NB4 (cell line): ENCODE measurements around the gene PRPS1.
"Not testable (repeated sequence)": the region's sequence is repeated elsewhere in the genome, so short reads cannot be mapped to it uniquely, and the experiment has no call there.

Experiments used
- DNase-seq: peaks from one replicate; pipeline ENCODE4 v3.0.0; 2010; ENCODE audit warnings: low read depth
- H3K4me3 ChIP-seq: one replicate; pipeline ENCODE4 v1.5.1; 2011; ENCODE audit warnings: mild to moderate bottlenecking, low read depth, low read length, moderate library complexity
- CTCF ChIP-seq: IDR thresholded peaks from one replicate; pipeline ENCODE4 v1.5.1; 2012; ENCODE audit warnings: low read depth, low read length
- MAX ChIP-seq: IDR thresholded peaks from 2 replicates; pipeline ENCODE4 v1.6.1; 2011; ENCODE audit warnings: low read depth, low read length
- MYC ChIP-seq: IDR thresholded peaks from 2 replicates; pipeline ENCODE4 v1.6.1; 2011; ENCODE audit warnings: low read depth, low read length
- POLR2A ChIP-seq: IDR thresholded peaks from 2 replicates; pipeline ENCODE4 v1.6.1; 2011; ENCODE audit warnings: mild to moderate bottlenecking; ENCODE audit not compliant: insufficient read length; ENCODE audit errors: extremely low read depth

The PRPS1 gene

GRCh38 chrX:107666931-107667330, 38.6 kb downstream of the PRPS1 start:
- DNase-seq = no peak
- H3K4me3 ChIP-seq = no peak overlapping the region
- TF ChIP-seq MYC = no peak
- TF ChIP-seq POLR2A = no peak
- no peak for TF ChIP-seq MAX
- no peak for TF ChIP-seq CTCF

GRCh38 chrX:107667426-107667825, 39.1 kb downstream of the PRPS1 start:
- DNase-seq = no peak
- TF ChIP-seq MAX (no peak), MYC (no peak), POLR2A (no peak), CTCF (no peak)
- H3K4me3 ChIP-seq = no peak overlapping the region

GRCh38 chrX:107668710-107669109, 40.4 kb downstream of the PRPS1 start:
- H3K4me3 ChIP-seq, DNase-seq: not testable (repeated sequence)

- no peak for TF ChIP-seq POLR2A
- TF ChIP-seq CTCF = no peak
Measured at GRCh38 chrX:107669261-107669660, 41.0 kb downstream of the PRPS1 start.

GRCh38 chrX:107669885-107670628, 41.7 kb downstream of the PRPS1 start:
- H3K4me3 ChIP-seq = no peak overlapping the region
- no peak for TF ChIP-seq POLR2A
- TF ChIP-seq MAX = no peak
- TF ChIP-seq MYC = no peak
- no peak for TF ChIP-seq CTCF
- DNase-seq = no peak

More at GRCh38 chrX:107669261-107669660, 41.0 kb downstream of the PRPS1 start:
- H3K4me3 ChIP-seq = no peak overlapping the region
- DNase-seq = no peak

- DNase-seq, H3K4me3 ChIP-seq: not testable (repeated sequence)
Measured at GRCh38 chrX:107671256-107671655, 42.9 kb downstream of the PRPS1 start.

GRCh38 chrX:107672955-107673378, 44.7 kb downstream of the PRPS1 start:
- peak; percentile 82 for DNase-seq

More at GRCh38 chrX:107672955-107673378, 44.7 kb downstream of the PRPS1 start:
- peak overlapping the region; percentile 42 for H3K4me3 ChIP-seq
- no peak; the same call in 1 of the 2 replicates for TF ChIP-seq MYC
- peak; percentile 58 for TF ChIP-seq CTCF
